ENCODE measurements around the gene IQSEC1.

IQSEC1 gene

GRCh38 chr3:12995389-12996180 is 77.6 kb downstream of the IQSEC1 start:
- DNase-seq = peak; percentile 77

GRCh38 chr3:12994607-12995388 is 78.4 kb downstream of the IQSEC1 start:
- peak; percentile 95 for DNase-seq

DNA sequence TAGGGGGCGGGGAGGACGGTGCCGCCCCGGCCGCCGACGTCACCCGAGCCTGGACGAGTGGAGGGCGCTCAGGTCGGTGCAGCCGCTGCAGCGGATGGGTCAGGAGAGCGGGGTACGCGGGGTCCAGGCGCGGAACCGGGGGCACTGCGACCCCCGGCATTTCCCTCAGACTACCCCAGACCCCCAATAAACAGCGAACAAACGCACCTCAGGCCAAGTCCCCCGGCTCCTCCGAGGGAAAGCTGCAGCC is 78.9 kb downstream of the IQSEC1 start:
- no peak for DNase-seq

DNA sequence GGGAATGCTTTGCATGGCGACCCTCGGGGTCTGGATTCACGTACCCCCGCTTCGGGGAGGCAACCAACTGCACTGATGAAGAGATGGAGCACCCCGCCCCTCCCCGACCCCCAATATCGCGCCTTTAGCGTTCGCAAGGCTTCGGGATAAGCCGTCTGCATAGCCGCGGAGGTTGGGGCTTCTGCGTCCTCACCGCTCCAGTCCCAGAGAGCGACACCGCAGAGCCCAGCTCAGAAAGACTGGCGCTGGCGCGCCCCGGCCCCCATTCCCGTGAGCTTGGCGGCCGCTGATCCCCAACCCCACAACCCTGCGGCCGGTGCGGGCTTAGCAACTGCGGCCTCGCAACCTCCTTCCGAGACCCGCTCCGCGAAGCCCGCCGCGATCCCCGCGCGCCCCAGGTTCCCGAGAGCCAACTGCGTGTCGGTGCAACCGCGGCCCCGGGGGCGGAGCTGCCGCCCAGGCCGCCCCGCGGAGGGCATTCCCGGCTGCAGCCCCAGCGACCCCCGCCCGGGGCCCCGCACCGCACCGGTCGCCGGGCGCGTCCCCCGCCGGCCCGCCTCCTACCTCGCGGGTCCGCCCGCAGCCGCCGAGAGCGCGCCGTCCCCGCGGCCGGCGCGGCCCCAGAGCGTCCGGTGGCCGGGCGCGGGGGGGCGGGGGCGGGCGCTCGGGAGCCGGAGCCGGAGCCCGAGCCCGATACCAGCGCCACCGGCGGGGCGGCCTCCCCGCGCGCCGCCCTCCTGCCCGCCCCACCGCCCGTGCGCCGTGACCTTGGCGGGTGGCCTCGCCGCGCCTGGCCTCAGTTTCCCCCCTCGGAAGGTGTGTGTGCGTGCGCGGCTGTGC is 79.5 kb downstream of the IQSEC1 start:
- peak; percentile 70 for DNase-seq

GRCh38 chr3:12992629-12993516 is 80.4 kb downstream of the IQSEC1 start:
- peak; percentile 56 for DNase-seq

GRCh38 chr3:12991861-12992281 is 81.4 kb downstream of the IQSEC1 start:
- DNase-seq = no peak

DNA sequence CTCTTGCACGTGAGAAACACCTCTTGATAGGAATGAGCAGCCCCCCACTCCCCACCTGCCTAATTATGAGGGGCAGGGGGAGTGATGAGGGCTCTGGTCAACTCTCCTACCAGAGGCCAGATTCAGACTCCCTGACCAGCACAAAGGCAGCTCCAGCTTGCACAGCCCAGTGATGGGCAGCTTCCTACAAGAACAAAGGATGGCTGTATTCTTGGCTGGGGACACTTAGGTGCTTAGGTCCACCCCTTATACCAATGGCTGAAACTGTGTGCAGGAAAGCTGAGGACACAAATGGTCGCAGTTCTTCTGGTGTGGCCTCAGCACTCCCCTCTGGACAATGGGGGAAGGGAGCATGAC is 81.8 kb downstream of the IQSEC1 start:
- DNase-seq = no peak

DNA sequence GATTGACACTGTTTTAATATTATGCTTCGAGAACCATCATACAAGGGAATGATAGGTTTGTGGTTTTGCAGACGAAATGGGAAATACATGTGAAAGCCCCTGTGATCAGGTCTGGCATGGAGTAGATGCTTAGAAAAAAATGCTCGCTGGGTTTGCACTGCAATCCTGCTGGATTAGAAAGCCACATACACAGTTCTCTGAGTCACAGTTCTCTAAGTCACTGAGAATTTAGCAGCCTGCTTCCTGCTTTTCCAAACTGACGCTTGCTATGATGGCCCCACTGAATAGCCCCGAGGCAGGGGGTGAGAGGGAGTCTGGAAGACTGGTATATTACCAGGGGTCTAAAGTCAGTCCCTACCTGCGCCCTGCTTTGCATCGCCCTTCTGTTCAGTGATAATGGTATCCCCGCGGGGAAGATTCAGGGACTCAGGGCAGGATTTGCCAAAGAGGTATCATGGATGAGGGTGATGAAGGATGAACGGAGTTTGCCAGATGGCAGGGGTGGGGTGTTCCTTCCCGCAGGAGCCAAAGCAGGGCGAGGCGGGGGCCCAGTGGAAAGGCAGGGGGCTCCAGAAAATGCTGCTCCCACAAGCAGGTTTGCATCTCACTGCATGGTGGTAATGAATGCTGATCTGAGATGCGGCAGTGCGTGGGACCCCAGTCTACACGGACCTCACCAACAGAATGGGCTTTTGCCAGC is 82.3 kb downstream of the IQSEC1 start:
- DNase-seq = no peak

GRCh38 chr3:12990306-12990705 is 82.9 kb downstream of the IQSEC1 start:
- no peak for DNase-seq

- DNase-seq = no peak
Measured at GRCh38 chr3:12988728-12989454, 84.3 kb downstream of the IQSEC1 start.

GRCh38 chr3:12987602-12988001 is 85.6 kb downstream of the IQSEC1 start:
- DNase-seq = no peak

GRCh38 chr3:12986986-12987385 is 86.2 kb downstream of the IQSEC1 start:
- no peak for DNase-seq

DNA sequence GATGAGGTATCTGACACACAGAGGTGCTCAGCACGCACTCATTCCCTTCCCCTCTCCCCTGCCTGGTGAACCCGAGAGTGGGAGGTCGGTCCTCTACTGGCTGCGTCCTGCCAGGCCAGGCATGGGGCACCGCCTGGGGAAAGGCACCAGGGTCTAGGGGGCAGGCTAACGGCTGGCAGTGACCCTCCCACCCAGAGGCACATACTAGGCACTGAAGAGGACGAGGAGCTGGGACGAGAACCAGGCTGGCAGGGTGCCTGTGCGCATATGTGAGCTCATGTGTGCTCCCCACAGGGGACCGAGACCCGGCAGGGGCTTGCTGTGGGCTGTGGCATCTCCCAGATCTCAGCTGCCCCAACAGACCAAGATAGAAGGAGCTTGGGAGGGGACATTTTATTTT is 86.7 kb downstream of the IQSEC1 start:
- DNase-seq = no peak

GRCh38 chr3:12986031-12986430 is 87.2 kb downstream of the IQSEC1 start:
- DNase-seq = no peak

GRCh38 chr3:12985148-12985547 is 88.1 kb downstream of the IQSEC1 start:
- no peak for DNase-seq

DNA sequence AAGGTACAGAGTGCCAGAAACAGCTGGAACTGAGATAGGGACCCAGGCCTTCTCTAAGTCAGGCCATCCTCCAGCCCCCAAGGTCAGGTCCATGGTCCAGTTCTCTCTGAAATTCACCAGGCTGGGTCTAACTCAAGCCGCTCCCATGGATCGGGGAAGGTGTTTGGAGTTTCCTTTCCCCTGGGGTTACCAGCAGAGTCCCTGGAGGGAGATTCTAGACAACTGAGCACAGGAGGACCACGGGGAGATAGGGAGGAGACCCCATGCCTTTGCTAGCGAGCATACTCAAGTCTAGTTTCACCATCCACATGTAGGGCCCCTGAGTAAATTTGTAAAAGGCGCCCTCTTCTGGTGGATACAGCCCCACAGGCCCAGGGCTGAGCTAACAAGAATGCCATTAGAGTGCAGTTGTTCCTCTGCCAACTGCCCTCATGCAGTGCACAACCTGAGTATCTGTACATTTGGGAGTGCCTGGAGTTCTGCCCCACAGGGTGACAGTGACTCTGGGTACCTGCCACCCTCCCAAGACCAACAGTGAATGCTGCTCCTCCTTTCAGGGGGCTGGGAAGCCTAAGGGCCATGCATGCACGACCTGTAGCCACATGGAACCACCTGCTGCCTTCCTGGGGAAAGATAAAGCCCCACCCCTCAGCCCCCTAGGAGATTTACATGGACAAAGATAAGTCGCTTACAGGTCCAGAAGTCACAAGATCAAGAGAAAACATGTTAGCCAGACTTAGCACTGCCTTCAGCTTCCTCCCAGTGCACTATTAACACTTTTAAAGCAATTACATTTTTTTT is 89.0 kb downstream of the IQSEC1 start:
- peak; percentile 85 for DNase-seq

- no peak for DNase-seq
Measured at GRCh38 chr3:12983319-12983718, 89.9 kb downstream of the IQSEC1 start.

DNA sequence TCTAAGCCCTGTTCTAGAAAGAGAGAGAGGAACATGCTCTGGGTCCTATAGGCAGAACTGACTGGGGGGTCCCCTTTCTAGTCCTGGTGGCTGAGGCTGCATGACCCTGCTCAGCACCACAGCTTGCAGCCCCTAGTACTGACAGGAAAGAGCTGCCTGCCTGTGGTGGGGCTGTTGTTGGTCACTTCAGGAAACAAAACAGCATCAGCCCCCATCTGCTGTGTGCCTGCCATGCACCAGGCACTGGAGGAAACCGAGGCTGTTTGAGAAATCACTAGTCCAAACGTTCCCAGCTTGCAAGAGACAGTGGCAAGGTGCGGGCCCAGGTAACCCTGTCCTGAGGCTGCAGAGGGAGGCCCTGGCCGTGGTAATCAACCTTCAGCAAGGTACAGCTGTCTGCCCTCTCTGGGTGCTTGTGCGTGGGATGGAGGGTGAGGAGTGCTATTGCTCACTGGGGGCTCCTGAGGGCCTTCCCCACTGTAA is 90.6 kb downstream of the IQSEC1 start:
- DNase-seq = no peak

DNA sequence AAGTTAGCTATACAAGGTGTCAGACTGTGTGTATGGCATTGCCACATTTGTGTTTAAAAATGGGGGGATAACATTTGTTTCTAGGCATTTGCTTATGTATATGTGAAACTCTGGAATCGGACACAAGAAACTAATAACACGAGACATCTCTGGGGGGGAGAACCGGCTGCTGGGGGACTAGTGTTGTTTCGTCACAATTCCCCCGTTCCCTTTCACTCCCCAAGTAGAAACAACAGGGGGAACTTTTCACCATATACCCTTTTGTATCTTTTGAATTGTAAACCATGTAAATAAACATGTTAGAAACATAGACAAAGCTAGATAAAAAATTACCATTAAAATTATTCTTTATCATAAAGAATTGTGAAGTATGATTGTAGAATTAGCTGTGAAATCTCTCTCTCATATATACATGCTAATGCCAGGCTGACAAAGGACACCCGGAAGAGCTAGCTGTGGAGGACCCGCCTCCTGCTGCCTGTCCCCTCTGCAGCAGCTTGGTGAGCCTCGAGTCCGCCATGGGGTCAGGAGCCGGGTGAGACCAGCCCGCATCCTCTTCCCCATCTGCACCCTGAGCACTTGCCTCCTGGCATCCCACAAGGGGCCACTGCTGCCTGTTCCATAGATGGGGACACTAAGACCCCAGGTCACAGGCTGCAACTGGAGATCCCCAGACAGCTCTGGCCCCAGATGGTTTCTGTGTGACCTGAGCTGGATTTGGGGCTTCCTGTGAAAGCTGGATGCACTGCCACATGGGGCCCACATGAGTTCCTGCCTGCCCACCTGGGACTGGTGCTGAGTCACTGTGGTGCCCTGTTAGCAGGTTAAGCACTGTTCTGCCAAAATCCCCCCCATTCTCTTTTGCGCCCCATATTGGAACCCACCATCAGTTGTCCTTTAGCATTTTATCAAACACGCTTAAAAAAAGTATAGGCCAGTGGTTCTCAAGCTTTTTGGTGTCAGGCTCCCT is 91.6 kb downstream of the IQSEC1 start:
- no peak for DNase-seq
